PC-3 (cell line): ENCODE data around the gene AVL9. TPM values are rescaled to one million over a fixed set of nuclear protein-coding genes. Genes with fewer than 3 reads are reported as not detected.
"Not testable (repeated sequence)": the region's sequence is repeated elsewhere in the genome, so short reads cannot be mapped to it uniquely, and the experiment has no call there.

Experiments used
- ATAC-seq: fragments of 200-7000 bp; cut with Tn5 transposase; 2 replicates; pipeline ENCODE4 v1.9.1; 2020; ENCODE audit warnings: mild to moderate bottlenecking, moderate library complexity
- BruUV-seq: library from RNA; stranded (reverse); fragments of 400-500 nt; replicated peaks from 2 replicates; lab custom pipeline; 2021; lab: Mats Ljungman, UMichigan
- CTCF ChIA-PET: fragments of 300-600 bp; sonication (Branson Sonifier 250); formaldehyde crosslinking; loops from one replicate; lab custom pipeline; 2022; ENCODE audit warnings: antibody characterized with exemption; lab: Charles Lee
- POLR2A ChIA-PET: fragments of 300-600 bp; sonication (Branson Sonifier 250); formaldehyde crosslinking; loops from one replicate; lab custom pipeline; 2022; ENCODE audit warnings: antibody characterized with exemption; ENCODE audit not compliant: unreplicated experiment; lab: Charles Lee
- DNase-seq: peaks from one replicate; pipeline ENCODE4 v3.0.0-alpha.2; 2015
- H2AFZ ChIP-seq: fragments of 300-600 bp; sonication (generic); 2 replicates; pipeline ENCODE4 v1.6.0; 2016; ENCODE audit warnings: antibody characterized with exemption, low read length
- H3F3A ChIP-seq: fragments of 300-600 bp; sonication (generic); one replicate; pipeline ENCODE4 v1.6.0; 2017; ENCODE audit warnings: antibody characterized with exemption, low read length, control low read depth, mild to moderate bottlenecking; ENCODE audit not compliant: unreplicated experiment
- H3K27ac ChIP-seq: fragments of 300-600 bp; sonication (generic); 2 replicates; pipeline ENCODE4 v1.5.1; 2016; ENCODE audit warnings: mild to moderate bottlenecking, low read length
- H3K27me3 ChIP-seq: fragments of 300-600 bp; sonication (generic); 2 replicates; pipeline ENCODE4 v1.6.1; 2016; ENCODE audit warnings: low read length, mixed read lengths
- H3K36me3 ChIP-seq: fragments of 300-600 bp; sonication (generic); 2 replicates; pipeline ENCODE4 v1.6.1; 2016; ENCODE audit warnings: low read depth, mixed run types, low read length, mixed read lengths
- H3K4me1 ChIP-seq: fragments of 300-600 bp; sonication (generic); 2 replicates; pipeline ENCODE4 v1.5.1; 2016; ENCODE audit warnings: low read length; ENCODE audit not compliant: insufficient read depth
- H3K4me2 ChIP-seq: fragments of 300-600 bp; sonication (generic); 2 replicates; pipeline ENCODE4 v1.6.0; 2016; ENCODE audit warnings: low read length
- H3K4me3 ChIP-seq: fragments of 300-600 bp; sonication (generic); 2 replicates; pipeline ENCODE4 v1.5.1; 2016; ENCODE audit warnings: mild to moderate bottlenecking, low read length, mixed read lengths
- H3K79me2 ChIP-seq: fragments of 300-600 bp; sonication (generic); 2 replicates; pipeline ENCODE4 v1.6.1; 2017; ENCODE audit warnings: low read length, mixed read lengths
- H3K9ac ChIP-seq: fragments of 300-600 bp; sonication (generic); 2 replicates; pipeline ENCODE4 v1.6.0; 2016; ENCODE audit warnings: mild to moderate bottlenecking, low read length
- H3K9me2 ChIP-seq: fragments of 300-600 bp; sonication (generic); replicated peaks from 2 replicates; pipeline ENCODE4 v1.6.1; 2016; ENCODE audit warnings: mixed run types, low read length, mixed read lengths
- H3K9me3 ChIP-seq: fragments of 300-600 bp; sonication (generic); 2 replicates; pipeline ENCODE4 v1.6.1; 2016; ENCODE audit warnings: low read length, mixed read lengths
- H4K20me1 ChIP-seq: fragments of 300-600 bp; sonication (generic); 2 replicates; pipeline ENCODE4 v1.6.1; 2016; ENCODE audit warnings: low read length, mixed read lengths
- CTCF ChIP-seq: fragments of 300-600 bp; sonication (generic); conservative IDR thresholded peaks from 2 replicates; pipeline ENCODE4 v1.5.1; 2017; ENCODE audit warnings: antibody characterized with exemption, low read depth, mild to moderate bottlenecking, low read length
- EZH2 ChIP-seq: fragments of 300-600 bp; sonication (generic); IDR thresholded peaks from one replicate; pipeline ENCODE4 v1.6.1; 2017; ENCODE audit warnings: antibody characterized with exemption, mild to moderate bottlenecking, low read length; ENCODE audit not compliant: unreplicated experiment
- EZH2phosphoT487 ChIP-seq: fragments of 300-600 bp; sonication (generic); IDR thresholded peaks from 2 replicates; pipeline ENCODE4 v1.6.1; 2018; ENCODE audit warnings: mild to moderate bottlenecking, antibody characterized with exemption, low read length, borderline replicate concordance
- intact Hi-C: fragments of 100-400 bp; cut with micrococcal nuclease; formaldehyde crosslinking; loops from 2 replicates; pipeline ENCODE4 v1.9.0; 2023
- total RNA-seq: library from RNA; depleted of rRNA; stranded (reverse); fragments of >200 nt; gene quantifications from 2 replicates; pipeline ENCODE4 v1.2.3, GENCODE V29; 2014

Gene AVL9
- total RNA-seq, 1 experiment from 2014 or later = 13.2 TPM

DNA sequence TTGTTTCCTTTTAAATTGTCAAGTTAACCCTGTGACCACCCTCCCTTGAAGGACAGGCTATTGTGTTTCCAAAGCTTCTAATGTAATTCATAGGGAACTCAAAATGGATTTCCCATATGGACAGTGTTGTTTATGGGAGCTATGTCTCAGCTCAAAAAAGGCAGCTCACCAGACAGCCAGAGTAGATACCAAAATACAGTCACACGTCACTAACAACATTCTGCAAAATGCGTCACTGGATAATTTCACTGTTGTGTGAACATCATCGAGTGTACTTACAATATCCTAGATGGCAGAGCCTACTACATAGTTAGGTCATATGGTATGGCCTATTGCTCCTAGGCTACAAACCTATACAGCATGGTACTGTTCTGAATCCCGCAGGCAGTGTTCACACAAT is 97.4 kb downstream of the AVL9 start:
- no peak overlapping the region for H3K4me3 ChIP-seq
- H3K36me3 ChIP-seq = no peaks in the 10 kb centered on the region
- no peak overlapping the region for H3K9ac ChIP-seq
- H3F3A ChIP-seq = no peaks in the 10 kb centered on the region
- H4K20me1 ChIP-seq = no peaks in the 10 kb centered on the region
- no peaks in the 10 kb centered on the region for H3K27me3 ChIP-seq
- CTCF ChIA-PET = interaction anchor here (0.7 kb wide), 1 partner anchor 254 kb away, joined by 3 read pairs; no protein-coding TSS in a partner anchor
- H3K4me1 ChIP-seq = peaks cover 8% of the 10 kb centered on the region; the same call in 1 of the 2 replicates
- no peak for TF ChIP-seq EZH2phosphoT487
- no peak for TF ChIP-seq CTCF
- TF ChIP-seq EZH2 = no peak
- POLR2A ChIA-PET = no interaction called here
- no TSS peak for BruUV-seq
- intact Hi-C loops = no loop called here
- H3K9me2 ChIP-seq = no peaks in the 10 kb centered on the region
- H3K4me2 ChIP-seq = no peak overlapping the region
- no peaks in the 10 kb centered on the region for H3K9me3 ChIP-seq
- no peak overlapping the region for H3K27ac ChIP-seq
- H3K79me2 ChIP-seq = no peaks in the 10 kb centered on the region
- no peak overlapping the region for H2AFZ ChIP-seq
- ATAC-seq (no peak), DNase-seq (no peak)

DNA sequence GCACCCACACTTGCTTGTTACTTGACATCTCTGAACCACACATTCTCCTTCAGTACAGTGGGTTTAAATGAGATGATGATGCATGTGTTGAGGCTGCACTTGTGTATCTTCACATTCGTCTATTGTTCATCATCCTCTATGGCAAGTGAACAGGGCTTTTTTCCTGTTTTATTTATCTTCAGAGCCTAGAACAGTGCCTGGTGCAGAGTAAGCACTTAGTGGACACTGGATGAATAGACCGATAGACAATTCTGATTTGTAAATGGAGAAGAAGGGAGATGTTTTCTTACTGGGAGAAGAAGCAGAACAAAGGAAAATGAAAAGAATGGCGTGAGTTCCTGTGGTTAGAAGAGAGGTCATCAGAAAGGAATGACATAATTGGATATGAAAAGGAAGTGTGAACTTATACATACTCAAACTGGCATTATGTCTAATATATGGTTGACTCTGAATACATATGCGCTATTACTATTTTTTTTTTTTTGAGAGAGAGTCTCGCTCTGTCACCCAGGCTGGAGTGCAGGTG is 99.7 kb downstream of the AVL9 start:
- Histone ChIP-seq H3K9me2 (no peaks in the 10 kb centered on the region), H3K9ac (no peak overlapping the region), H4K20me1 (no peaks in the 10 kb centered on the region), H2AFZ (no peak overlapping the region), H3K27me3 (no peaks in the 10 kb centered on the region), H3K36me3 (no peaks in the 10 kb centered on the region), H3K4me3 (no peak overlapping the region), H3K79me2 (no peaks in the 10 kb centered on the region), H3K9me3 (no peaks in the 10 kb centered on the region), H3K4me2 (no peak overlapping the region), H3F3A (no peaks in the 10 kb centered on the region), H3K27ac (no peak overlapping the region), H3K4me1 (no peaks in the 10 kb centered on the region)
- DNase-seq = no peak
- TF ChIP-seq EZH2phosphoT487 (no peak), EZH2 (no peak), CTCF (no peak)
- intact Hi-C loops = no loop called here
- POLR2A ChIA-PET = no interaction called here
- CTCF ChIA-PET = no interaction called here
- ATAC-seq = no peak
- no TSS peak for BruUV-seq

DNA sequence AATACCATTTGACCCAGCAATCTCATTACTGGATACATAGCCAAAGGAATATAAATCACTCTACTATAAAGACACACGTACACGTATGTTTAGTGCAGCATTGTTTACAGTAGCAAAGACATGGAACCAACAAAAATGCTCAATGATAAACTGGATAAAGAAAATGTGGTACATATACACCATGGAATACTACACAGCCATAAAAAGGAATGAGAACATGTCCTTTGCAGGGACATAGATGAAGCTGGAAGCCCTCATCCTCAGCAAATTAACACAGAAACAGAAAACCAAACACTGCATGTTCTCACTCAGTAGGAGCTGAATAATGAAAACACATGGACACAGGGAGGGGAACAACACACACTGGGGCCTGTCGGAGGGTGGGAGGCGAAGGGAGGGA is 105.9 kb downstream of the AVL9 start:
- H3K4me3 ChIP-seq, H3K27ac ChIP-seq, CTCF ChIA-PET, H3K36me3 ChIP-seq, H3K4me1 ChIP-seq, H3K79me2 ChIP-seq, H4K20me1 ChIP-seq, DNase-seq, H3K27me3 ChIP-seq, H3K9me3 ChIP-seq, H3K4me2 ChIP-seq, H3K9ac ChIP-seq, intact Hi-C loops, ATAC-seq, BruUV-seq, H3F3A ChIP-seq, H2AFZ ChIP-seq, POLR2A ChIA-PET, H3K9me2 ChIP-seq: not testable (repeated sequence)
